B cell (primary cell): ENCODE data around the gene EXOC4. TPM values are rescaled to one million over a fixed set of nuclear protein-coding genes. Genes with fewer than 3 reads are reported as not detected.

Experiments used
- ATAC-seq: fragments of 200-7000 bp; cut with Tn5 transposase; one replicate; pipeline ENCODE4 v1.10.0; 2021; ENCODE audit warnings: low read depth, mild to moderate bottlenecking, moderate number of reproducible peaks, moderate library complexity
- CTCF ChIA-PET: fragments of 350-600 bp; sonication (Branson Sonifier 250); formaldehyde crosslinking; loops from one replicate; lab custom pipeline; 2021; ENCODE audit warnings: antibody characterized with exemption, inconsistent platforms; lab: Charles Lee
- POLR2A ChIA-PET: fragments of 350-600 bp; sonication (Branson Sonifier 250); formaldehyde crosslinking; loops from one replicate; lab custom pipeline; 2021; ENCODE audit warnings: antibody characterized with exemption; lab: Charles Lee
- DNase-seq: peaks from one replicate; pipeline ENCODE4 v3.0.0; 2013
- H2AFZ ChIP-seq: 2 replicates; pipeline ENCODE4 v1.6.1; 2012; ENCODE audit warnings: mild to moderate bottlenecking, low read depth, low read length; ENCODE audit not compliant: insufficient read depth, poor library complexity, severe bottlenecking
- H3K27ac ChIP-seq, 2 donors: 1 replicate in 1 of 2; 2 replicates in 1 of 2; pipeline ENCODE4 v1.5.1; 2012 to 2013; ENCODE audit warnings: low read length in 2 of 2, mild to moderate bottlenecking in 2 of 2, moderate library complexity in 1 of 2
- H3K27me3 ChIP-seq, 4 experiments: fragments of 200-600 bp in 1 of 4; sonication (generic) in 1 of 4; replicated peaks in 1 of 4; 1 replicate in 2 of 4; 2 replicates in 2 of 4; pipeline versions ENCODE4 v1.6.1 to v1.7.0; 2013 to 2016; ENCODE audit warnings: low read length in 3 of 4, mild to moderate bottlenecking in 2 of 4, mixed read lengths in 1 of 4, moderate library complexity in 1 of 4; ENCODE audit not compliant: insufficient read depth in 4 of 4, control insufficient read depth in 3 of 4; ENCODE audit errors: control extremely low read depth in 1 of 4
- H3K36me3 ChIP-seq, 2 experiments: replicated peaks in 1 of 2; 1 replicate in 1 of 2; 2 replicates in 1 of 2; pipeline versions ENCODE4 v1.6.1 to v1.7.1; 2013; ENCODE audit warnings: low read length in 1 of 2; ENCODE audit not compliant: insufficient read depth in 2 of 2, control insufficient read depth in 1 of 2; ENCODE audit errors: control extremely low read depth in 1 of 2, extremely low read depth in 1 of 2
- H3K4me1 ChIP-seq, 2 donors: fragments of 200-600 bp in 1 of 2; sonication (generic) in 1 of 2; 1 replicate in 1 of 2; 2 replicates in 1 of 2; pipeline versions ENCODE4 v1.5.1 to v1.6.1; 2013 to 2017; ENCODE audit warnings: low read length in 2 of 2; ENCODE audit not compliant: control insufficient read depth in 2 of 2, insufficient read depth in 2 of 2
- H3K4me2 ChIP-seq: replicated peaks from 2 replicates; pipeline ENCODE3; 2012; ENCODE audit warnings: mild to moderate bottlenecking, low read depth, low read length; ENCODE audit not compliant: poor library complexity, severe bottlenecking
- H3K4me3 ChIP-seq, 5 experiments: fragments of 200-600 bp in 1 of 5; sonication (generic) in 1 of 5; 1 replicate in 3 of 5; 2 replicates in 2 of 5; pipeline versions ENCODE4 v1.5.1 to v1.7.0; 2011 to 2016; ENCODE audit warnings: low read length in 4 of 5, mild to moderate bottlenecking in 4 of 5, low read depth in 2 of 5, control low read depth in 1 of 5, moderate library complexity in 1 of 5; ENCODE audit not compliant: insufficient read depth in 1 of 5; ENCODE audit errors: control extremely low read depth in 1 of 5, extremely low read depth in 1 of 5
- H3K79me2 ChIP-seq: fragments of 200-600 bp; sonication (generic); one replicate; pipeline ENCODE4 v1.6.0; 2016; ENCODE audit warnings: low read length; ENCODE audit not compliant: control insufficient read depth, insufficient read depth
- H3K9ac ChIP-seq: fragments of 200-600 bp; sonication (generic); 2 replicates; pipeline ENCODE4 v1.6.1; 2017; ENCODE audit warnings: mild to moderate bottlenecking, low read length, moderate library complexity
- H3K9me3 ChIP-seq, 3 donors: one replicate each; pipeline versions ENCODE4 v1.6.1 to v1.7.1; 2013; ENCODE audit warnings: low read length in 2 of 3; ENCODE audit not compliant: control insufficient read depth in 2 of 3, insufficient read depth in 1 of 3; ENCODE audit errors: control extremely low read depth in 1 of 3
- H4K20me1 ChIP-seq: 2 replicates; pipeline ENCODE4 v1.6.0; 2012; ENCODE audit warnings: mild to moderate bottlenecking, low read length; ENCODE audit not compliant: insufficient read depth, control insufficient read depth, poor library complexity, severe bottlenecking
- H3K27ac Mint-ChIP-seq: one replicate; pipeline ENCODE4 v1.8.0; 2021; ENCODE audit warnings: mixed read lengths
- H3K27me3 Mint-ChIP-seq: one replicate; pipeline ENCODE4 v1.8.0; 2021; ENCODE audit warnings: mixed read lengths
- H3K4me1 Mint-ChIP-seq: one replicate; pipeline ENCODE4 v1.8.0; 2021; ENCODE audit warnings: mixed read lengths
- H3K4me3 Mint-ChIP-seq: one replicate; pipeline ENCODE4 v1.8.0; 2021; ENCODE audit warnings: mixed read lengths
- H3K9me3 Mint-ChIP-seq: one replicate; pipeline ENCODE4 v1.8.0; 2022; ENCODE audit warnings: mixed read lengths; ENCODE audit not compliant: insufficient read depth
- EZH2 ChIP-seq: IDR thresholded peaks from 2 replicates; pipeline ENCODE4 v1.6.1; 2012; ENCODE audit warnings: borderline replicate concordance, low read depth, mild to moderate bottlenecking, moderate library complexity, low read length; ENCODE audit not compliant: insufficient read depth, poor library complexity, severe bottlenecking
- WGBS: methylation state at CpG from one replicate; pipeline ENCODE4 v1.1.5; 2013; ENCODE audit warnings: missing lambda C conversion rate; ENCODE audit not compliant: insufficient coverage; 5-methylcytosine and 5-hydroxymethylcytosine counted together
- intact Hi-C: fragments of 100-400 bp; cut with micrococcal nuclease; formaldehyde crosslinking; loops from one replicate; pipeline ENCODE4 v1.10.0; 2022
- polyA plus RNA-seq: library from polyadenylated mRNA; depleted of rRNA; stranded (reverse); fragments of >200 nt; gene quantifications from 2 replicates; pipeline ENCODE4 v1.2.3, GENCODE V29; 2012
- total RNA-seq, 2 donors: library from RNA; stranded (reverse); fragments of 120-200 nt in 1 of 2; gene quantifications; 1 replicate in 1 of 2; 2 replicates in 1 of 2; pipeline versions ENCODE4 v1.2.3 to v1.2.4, GENCODE V29; 2013 to 2022
- TF ChIP-seq, protein P1 (sequence below): fragments of 200-600 bp; IDR thresholded peaks from one replicate; pipeline ENCODE4 v1.8.0; 2022; ENCODE audit warnings: antibody characterized with exemption, mild to moderate bottlenecking

EXOC4 gene
- total and polyA plus RNA-seq, 2 donors (not counting 1 experiment from before 2014, with no cell fraction given), result 16.7 to 135 TPM

GRCh38 chr7:133535308-133535707 lies 282.4 kb downstream of the EXOC4 start:
- no peaks in the 10 kb centered on the region for H3K9me3 Mint-ChIP-seq
- H3K9me3 ChIP-seq, result no peaks in the 10 kb centered on the region
- H3K36me3 ChIP-seq, result peaks cover 2 to 3% of the 10 kb centered on the region in 2 experiments
- H4K20me1 ChIP-seq, result no peaks in the 10 kb centered on the region
- H3K27me3 ChIP-seq, result no peaks in the 10 kb centered on the region
- H3K27me3 Mint-ChIP-seq, result no peaks in the 10 kb centered on the region
- DNase-seq (no peak), ATAC-seq (no peak)
- no peak overlapping the region for H2AFZ ChIP-seq
- no peaks in the 10 kb centered on the region for H3K79me2 ChIP-seq
- no peak overlapping the region for H3K27ac Mint-ChIP-seq
- no peaks in the 10 kb centered on the region for H3K4me1 ChIP-seq
- no peak for TF ChIP-seq EZH2
- TF ChIP-seq, protein P1, sequence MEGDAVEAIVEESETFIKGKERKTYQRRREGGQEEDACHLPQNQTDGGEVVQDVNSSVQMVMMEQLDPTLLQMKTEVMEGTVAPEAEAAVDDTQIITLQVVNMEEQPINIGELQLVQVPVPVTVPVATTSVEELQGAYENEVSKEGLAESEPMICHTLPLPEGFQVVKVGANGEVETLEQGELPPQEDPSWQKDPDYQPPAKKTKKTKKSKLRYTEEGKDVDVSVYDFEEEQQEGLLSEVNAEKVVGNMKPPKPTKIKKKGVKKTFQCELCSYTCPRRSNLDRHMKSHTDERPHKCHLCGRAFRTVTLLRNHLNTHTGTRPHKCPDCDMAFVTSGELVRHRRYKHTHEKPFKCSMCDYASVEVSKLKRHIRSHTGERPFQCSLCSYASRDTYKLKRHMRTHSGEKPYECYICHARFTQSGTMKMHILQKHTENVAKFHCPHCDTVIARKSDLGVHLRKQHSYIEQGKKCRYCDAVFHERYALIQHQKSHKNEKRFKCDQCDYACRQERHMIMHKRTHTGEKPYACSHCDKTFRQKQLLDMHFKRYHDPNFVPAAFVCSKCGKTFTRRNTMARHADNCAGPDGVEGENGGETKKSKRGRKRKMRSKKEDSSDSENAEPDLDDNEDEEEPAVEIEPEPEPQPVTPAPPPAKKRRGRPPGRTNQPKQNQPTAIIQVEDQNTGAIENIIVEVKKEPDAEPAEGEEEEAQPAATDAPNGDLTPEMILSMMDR, result no peak
- WGBS, result no CpG with 5 or more reads among the region's 2 CpGs
- H3K4me1 Mint-ChIP-seq, result no peaks in the 10 kb centered on the region
- no peak overlapping the region for H3K9ac ChIP-seq
- H3K4me3 Mint-ChIP-seq, result no peak overlapping the region
- ChIA-PET CTCF (no interaction called here), POLR2A (no interaction called here)
- H3K27ac ChIP-seq, result no peak overlapping the region
- H3K4me2 ChIP-seq, result no peak overlapping the region
- intact Hi-C loops, result no loop called here
- no peak overlapping the region for H3K4me3 ChIP-seq

DNA sequence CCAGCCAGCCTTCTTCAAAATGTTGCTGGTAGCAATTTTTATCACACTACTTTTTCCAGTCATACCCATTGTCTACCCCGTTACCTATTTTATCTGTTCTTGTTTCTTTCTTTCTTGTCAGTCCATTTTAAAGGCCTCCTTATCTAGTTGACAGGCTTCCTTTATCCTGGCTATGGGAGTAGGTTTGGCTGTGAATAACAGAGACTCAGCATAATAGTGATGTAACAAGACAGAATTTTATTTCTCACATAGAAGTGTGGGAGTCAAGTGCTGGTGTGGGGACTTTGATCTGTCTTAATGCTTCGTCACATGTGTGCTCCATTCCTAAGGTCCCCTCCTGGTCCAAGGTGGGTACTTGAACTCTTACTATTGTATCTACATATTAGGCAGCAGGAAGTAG lies 283.6 kb downstream of the EXOC4 start:
- intact Hi-C loops, result no loop called here
- ChIA-PET POLR2A (no interaction called here), CTCF (no interaction called here)
- Histone ChIP-seq H3K4me3 (no peak overlapping the region), H3K36me3 (peaks cover 0 to 3% of the 10 kb centered on the region in 2 experiments), H3K4me2 (no peak overlapping the region), H3K27ac (no peak overlapping the region), H3K4me1 (no peaks in the 10 kb centered on the region), H3K27me3 (no peaks in the 10 kb centered on the region), H2AFZ (no peak overlapping the region), H3K9ac (no peak overlapping the region), H3K79me2 (no peaks in the 10 kb centered on the region), H3K9me3 (no peaks in the 10 kb centered on the region), H4K20me1 (no peaks in the 10 kb centered on the region)
- no peaks in the 10 kb centered on the region for H3K27me3 Mint-ChIP-seq
- DNase-seq (no peak), ATAC-seq (no peak)
- H3K9me3 Mint-ChIP-seq, result no peaks in the 10 kb centered on the region
- no peak overlapping the region for H3K27ac Mint-ChIP-seq
- H3K4me3 Mint-ChIP-seq, result no peak overlapping the region
- TF ChIP-seq EZH2, result no peak
- TF ChIP-seq, protein P1, result no peak
- H3K4me1 Mint-ChIP-seq, result no peaks in the 10 kb centered on the region
- WGBS, result no CpG with 5 or more reads among the region's 2 CpGs
